Stomach smooth muscle (tissue), 2 donors: Measurements from ENCODE around the gene PRSS1.
"Not testable (repeated sequence)": the region's sequence is repeated elsewhere in the genome, so short reads cannot be mapped to it uniquely, and the experiment has no call there.

Experiments
- H3K27ac ChIP-seq: one replicate; pipeline ENCODE4 v1.7.0; 2013; ENCODE audit warnings: mild to moderate bottlenecking, low read length, inconsistent platforms
- H3K27me3 ChIP-seq, 2 donors: one replicate each; pipeline ENCODE4 v1.7.0; 2013; ENCODE audit warnings: low read length in 2 of 2; ENCODE audit not compliant: insufficient read depth in 2 of 2, control insufficient read depth in 1 of 2
- H3K36me3 ChIP-seq, 2 donors: one replicate each; pipeline ENCODE4 v1.7.0; 2013; ENCODE audit warnings: low read length in 2 of 2; ENCODE audit not compliant: control insufficient read depth in 2 of 2, insufficient read depth in 2 of 2
- H3K4me1 ChIP-seq: one replicate; pipeline ENCODE4 v1.7.0; 2013; ENCODE audit warnings: low read length; ENCODE audit not compliant: control insufficient read depth, insufficient read depth
- H3K4me3 ChIP-seq, 2 donors: one replicate each; pipeline ENCODE4 v1.7.0; 2013; ENCODE audit warnings: low read length in 2 of 2
- H3K9ac ChIP-seq, 2 donors: one replicate each; pipeline ENCODE4 v1.7.0; 2013; ENCODE audit warnings: low read length in 2 of 2, mild to moderate bottlenecking in 1 of 2
- H3K9me3 ChIP-seq, 2 donors: one replicate each; pipeline ENCODE4 v1.7.0; 2013; ENCODE audit warnings: low read length in 2 of 2; ENCODE audit not compliant: control insufficient read depth in 2 of 2
- donor health status: healthy.
- donor health status: Pancreatic carcinoma.

The PRSS1 gene

GRCh38 chr7:142760071-142760642 is 10.9 kb downstream of the PRSS1 start:
- H3K36me3 ChIP-seq, result no peaks in the 10 kb centered on the region
- H3K9ac ChIP-seq, result no peak overlapping the region
- peaks cover 0 to 4% of the 10 kb centered on the region in 2 donors for H3K27me3 ChIP-seq
- H3K4me1 ChIP-seq, result no peaks in the 10 kb centered on the region
- no peak overlapping the region for H3K27ac ChIP-seq
- no peak overlapping the region for H3K4me3 ChIP-seq
- no peaks in the 10 kb centered on the region for H3K9me3 ChIP-seq

- H3K36me3 ChIP-seq, H3K4me3 ChIP-seq, H3K9me3 ChIP-seq, H3K9ac ChIP-seq, H3K27ac ChIP-seq, H3K4me1 ChIP-seq, H3K27me3 ChIP-seq: not testable (repeated sequence)
Observed at GRCh38 chr7:142761606-142762005, 12.3 kb downstream of the PRSS1 start.

- Histone ChIP-seq H3K4me1 (no peaks in the 10 kb centered on the region), H3K9ac (no peak overlapping the region), H3K27ac (no peak overlapping the region), H3K4me3 (no peak overlapping the region), H3K27me3 (peaks cover 0 to 4% of the 10 kb centered on the region in 2 donors), H3K9me3 (no peaks in the 10 kb centered on the region), H3K36me3 (no peaks in the 10 kb centered on the region)
Observed at GRCh38 chr7:142762104-142762503, 12.8 kb downstream of the PRSS1 start.

- Histone ChIP-seq H3K27me3 (peaks cover 0 to 11% of the 10 kb centered on the region in 2 donors), H3K9ac (no peak overlapping the region), H3K4me1 (no peaks in the 10 kb centered on the region), H3K4me3 (no peak overlapping the region), H3K9me3 (no peaks in the 10 kb centered on the region), H3K36me3 (no peaks in the 10 kb centered on the region), H3K27ac (no peak overlapping the region)
Observed at GRCh38 chr7:142767451-142767850, 18.2 kb downstream of the PRSS1 start.

- Histone ChIP-seq H3K4me3 (no peak overlapping the region), H3K27ac (no peak overlapping the region), H3K27me3 (peaks cover 0 to 10% of the 10 kb centered on the region in 2 donors), H3K9ac (no peak overlapping the region), H3K36me3 (no peaks in the 10 kb centered on the region), H3K9me3 (no peaks in the 10 kb centered on the region), H3K4me1 (no peaks in the 10 kb centered on the region)
Observed at GRCh38 chr7:142767861-142768260, 18.6 kb downstream of the PRSS1 start.

GRCh38 chr7:142768885-142769284 is 19.6 kb downstream of the PRSS1 start:
- H3K36me3 ChIP-seq, H3K9ac ChIP-seq, H3K9me3 ChIP-seq, H3K27ac ChIP-seq, H3K27me3 ChIP-seq, H3K4me3 ChIP-seq, H3K4me1 ChIP-seq: not testable (repeated sequence)

- Histone ChIP-seq H3K36me3 (no peaks in the 10 kb centered on the region), H3K27ac (no peak within 1 kb of the TSS)
Observed at GRCh38 chr7:142770661-142771352, 21.5 kb downstream of the PRSS1 start, which contains the start of gene PRSS2. TSS of gene PRSS2 (plus strand) at chr7:142770970. CDS start at chr7:142770983, 13 bp downstream.

GRCh38 chr7:142771353-142771723 is 22.1 kb downstream of the PRSS1 start:
- Histone ChIP-seq H3K27ac (no peak overlapping the region), H3K4me1 (no peaks in the 10 kb centered on the region), H3K9ac (no peak overlapping the region), H3K9me3 (no peaks in the 10 kb centered on the region), H3K27me3 (peaks cover 0 to 8% of the 10 kb centered on the region in 2 donors), H3K36me3 (no peaks in the 10 kb centered on the region), H3K4me3 (no peak overlapping the region)

More at GRCh38 chr7:142770661-142771352, 21.5 kb downstream of the PRSS1 start, which contains the start of gene PRSS2:
- H3K4me1 ChIP-seq, result no peaks in the 10 kb centered on the region
- no peak within 1 kb of the TSS for H3K4me3 ChIP-seq
- no peak within 1 kb of the TSS for H3K9ac ChIP-seq
- H3K27me3 ChIP-seq, result peaks cover 0 to 8% of the 10 kb centered on the region in 2 donors
- H3K9me3 ChIP-seq, result no peaks in the 10 kb centered on the region

- H3K9me3 ChIP-seq, result no peaks in the 10 kb centered on the region
- H3K27me3 ChIP-seq, result peaks cover 0 to 8% of the 10 kb centered on the region in 2 donors
- H3K4me1 ChIP-seq, result no peaks in the 10 kb centered on the region
- H3K36me3 ChIP-seq, result no peaks in the 10 kb centered on the region
- no peak overlapping the region for H3K27ac ChIP-seq
- H3K4me3 ChIP-seq, result no peak overlapping the region
- no peak overlapping the region for H3K9ac ChIP-seq
Observed at GRCh38 chr7:142772051-142772450, 22.8 kb downstream of the PRSS1 start.

GRCh38 chr7:142772673-142773072 is 23.4 kb downstream of the PRSS1 start:
- H3K27ac ChIP-seq, result no peak overlapping the region
- H3K9ac ChIP-seq, result no peak overlapping the region
- no peak overlapping the region for H3K4me3 ChIP-seq
- no peaks in the 10 kb centered on the region for H3K36me3 ChIP-seq
- no peaks in the 10 kb centered on the region for H3K9me3 ChIP-seq
- peaks cover 0 to 8% of the 10 kb centered on the region in 2 donors for H3K27me3 ChIP-seq
- H3K4me1 ChIP-seq, result no peaks in the 10 kb centered on the region

GRCh38 chr7:142773230-142773629 is 24.0 kb downstream of the PRSS1 start:
- Histone ChIP-seq H3K27ac (no peak overlapping the region), H3K9me3 (no peaks in the 10 kb centered on the region), H3K27me3 (peaks cover 0 to 8% of the 10 kb centered on the region in 2 donors), H3K4me1 (no peaks in the 10 kb centered on the region), H3K36me3 (no peaks in the 10 kb centered on the region), H3K4me3 (no peak overlapping the region), H3K9ac (no peak overlapping the region)
